ENCODE measurements around the gene PPIF. TPM values are rescaled to one million over a fixed set of nuclear protein-coding genes. Genes with fewer than 3 reads are reported as not detected.

PPIF gene
- total RNA-seq, 6 donors from 2014 or later: 19.3 to 46.5 (median 31.2) TPM

- H3K27ac ChIP-seq: no peak overlapping the region
- H3K4me1 ChIP-seq: no peaks in the 10 kb centered on the region
- DNase-seq (no peak), ATAC-seq (ENCODE audit: low FRiP score in 2 of 2) (no peak)
- H3K36me3 ChIP-seq: no peaks in the 10 kb centered on the region
- TF ChIP-seq POLR2A (IDR thresholded peaks at IDR 0.05): no peak
- TF ChIP-seq EP300 (IDR thresholded peaks at IDR 0.05): no peak
- no peak for TF ChIP-seq POLR2AphosphoS5 (IDR thresholded peaks at IDR 0.05)
- TF ChIP-seq CTCF (IDR thresholded peaks at IDR 0.05): no peak
- no peak overlapping the region for H3K4me3 ChIP-seq
- 95 to 98% methylated on average over 5 of the region's 5 CpGs for WGBS, 2 donors
- H3K27me3 ChIP-seq: no peaks in the 10 kb centered on the region
- no peaks in the 10 kb centered on the region for H3K9me3 ChIP-seq
These were observed 13.5 kb downstream of the PPIF start for GRCh38 chr10:79360499-79361342.

- 79 to 85% methylated on average over 4 of the region's 4 CpGs for WGBS, 2 donors
- Histone ChIP-seq H3K4me1 (no peaks in the 10 kb centered on the region), H3K27ac (no peak overlapping the region), H3K4me3 (no peak overlapping the region), H3K36me3 (no peaks in the 10 kb centered on the region), H3K27me3 (no peaks in the 10 kb centered on the region), H3K9me3 (no peaks in the 10 kb centered on the region)
- TF ChIP-seq EP300 (IDR thresholded peaks at IDR 0.05): no peak
- no peak for TF ChIP-seq POLR2AphosphoS5 (IDR thresholded peaks at IDR 0.05)
- TF ChIP-seq CTCF (IDR thresholded peaks at IDR 0.05): no peak
- DNase-seq (no peak), ATAC-seq (ENCODE audit: low FRiP score in 2 of 2) (no peak)
These were observed 14.6 kb downstream of the PPIF start for GRCh38 chr10:79361726-79362397.

- Histone ChIP-seq H3K4me1 (no peaks in the 10 kb centered on the region), H3K4me3 (no peak overlapping the region), H3K27me3 (no peaks in the 10 kb centered on the region), H3K36me3 (no peaks in the 10 kb centered on the region), H3K27ac (no peak overlapping the region), H3K9me3 (peaks cover 0 to 5% (median 1%) of the 10 kb centered on the region in 4 donors)
- no peak for DNase-seq
- WGBS, 2 donors: 88 to 90% methylated on average over 6 of the region's 6 CpGs
- no peak for TF ChIP-seq POLR2AphosphoS5 (IDR thresholded peaks at IDR 0.05)
- no peak for TF ChIP-seq CTCF (IDR thresholded peaks at IDR 0.05)
- TF ChIP-seq POLR2A (IDR thresholded peaks at IDR 0.05): no peak
- TF ChIP-seq EP300 (IDR thresholded peaks at IDR 0.05): no peak
- ATAC-seq (ENCODE audit: low FRiP score in 2 of 2): no peak
These were observed 20.3 kb downstream of the PPIF start for GRCh38 chr10:79367426-79368189.

- TF ChIP-seq POLR2AphosphoS5 (IDR thresholded peaks at IDR 0.05) (no peak), CTCF (IDR thresholded peaks at IDR 0.05) (no peak), POLR2A (IDR thresholded peaks at IDR 0.05) (no peak), EP300 (IDR thresholded peaks at IDR 0.05) (no peak)
- H3K27me3 ChIP-seq: no peaks in the 10 kb centered on the region
- H3K4me1 ChIP-seq: peaks cover 3 to 4% (median 4%) of the 10 kb centered on the region in 4 donors
- no peak overlapping the region for H3K27ac ChIP-seq
- H3K36me3 ChIP-seq: no peaks in the 10 kb centered on the region
- H3K4me3 ChIP-seq: no peak overlapping the region
- no peak for DNase-seq
- 73 to 90% methylated on average over 3 to 4 of the region's 4 CpGs for WGBS, 2 donors
- peaks cover 0 to 5% (median 1%) of the 10 kb centered on the region in 4 donors for H3K9me3 ChIP-seq
- no peak for ATAC-seq (ENCODE audit: low FRiP score in 2 of 2)
These were observed 25.6 kb downstream of the PPIF start for GRCh38 chr10:79372871-79373270.
